Progenitor cell of endocrine pancreas (in vitro differentiated cells): ENCODE measurements around the gene HJV. TPM values are rescaled to one million over a fixed set of nuclear protein-coding genes. Genes with fewer than 3 reads are reported as not detected.

ENCODE experiments used
- DNase-seq: peaks from one replicate; pipeline ENCODE4 v3.0.0; 2021; ENCODE audit warnings: low spot score; ENCODE audit not compliant: unreplicated experiment
- H3K27ac Mint-ChIP-seq: 2 replicates; pipeline ENCODE4 v1.8.0; 2021; ENCODE audit warnings: mild to moderate bottlenecking, moderate library complexity, mixed read lengths
- H3K27me3 Mint-ChIP-seq: 2 replicates; pipeline ENCODE4 v1.8.0; 2021; ENCODE audit warnings: mixed read lengths
- H3K36me3 Mint-ChIP-seq: 2 replicates; pipeline ENCODE4 v1.8.0; 2022; ENCODE audit warnings: mixed read lengths; ENCODE audit not compliant: insufficient read depth
- H3K4me1 Mint-ChIP-seq: 2 replicates; pipeline ENCODE4 v1.8.0; 2021; ENCODE audit warnings: low read depth, mixed read lengths
- H3K4me3 Mint-ChIP-seq: 2 replicates; pipeline ENCODE4 v1.8.0; 2021; ENCODE audit warnings: low read depth, mild to moderate bottlenecking, moderate library complexity, mixed read lengths
- H3K9me3 Mint-ChIP-seq: 2 replicates; pipeline ENCODE4 v1.8.0; 2021; ENCODE audit warnings: low read depth, mixed read lengths
- total RNA-seq: library from RNA; stranded (reverse); gene quantifications from 2 replicates; pipeline ENCODE4 v1.2.1, GENCODE V29; 2021
- TF ChIP-seq, protein P1 (sequence below): fragments of 200-600 bp; sonication (generic); IDR thresholded peaks from one replicate; pipeline ENCODE4 v1.5.0; 2021; ENCODE audit warnings: antibody characterized with exemption, mild to moderate bottlenecking; ENCODE audit not compliant: unreplicated experiment

HJV gene
- total RNA-seq, 1 donor from 2014 or later, result not detected

DNA sequence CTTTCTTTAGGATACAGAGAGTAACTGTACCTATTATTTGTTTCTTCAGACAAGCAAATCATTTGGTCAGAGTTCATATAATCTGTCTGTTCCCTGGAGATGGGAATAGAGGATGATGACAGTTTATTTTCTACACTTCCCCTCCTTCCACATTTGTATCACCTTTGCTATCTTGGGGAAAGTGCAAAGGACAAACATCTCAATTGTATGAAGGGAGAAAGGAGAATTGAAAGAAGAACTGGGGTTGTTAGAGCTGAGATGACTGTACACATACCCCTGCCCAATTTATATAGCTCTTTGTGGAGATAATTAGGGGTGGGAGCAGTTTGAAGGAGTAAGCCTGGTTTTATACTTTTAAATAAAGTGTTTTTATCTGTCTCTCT, 43.1 kb downstream of the HJV start:
- H3K4me3 Mint-ChIP-seq, result no peak overlapping the region
- no peaks in the 10 kb centered on the region for H3K9me3 Mint-ChIP-seq
- H3K4me1 Mint-ChIP-seq, result peaks cover 4% of the 10 kb centered on the region
- TF ChIP-seq, protein P1, sequence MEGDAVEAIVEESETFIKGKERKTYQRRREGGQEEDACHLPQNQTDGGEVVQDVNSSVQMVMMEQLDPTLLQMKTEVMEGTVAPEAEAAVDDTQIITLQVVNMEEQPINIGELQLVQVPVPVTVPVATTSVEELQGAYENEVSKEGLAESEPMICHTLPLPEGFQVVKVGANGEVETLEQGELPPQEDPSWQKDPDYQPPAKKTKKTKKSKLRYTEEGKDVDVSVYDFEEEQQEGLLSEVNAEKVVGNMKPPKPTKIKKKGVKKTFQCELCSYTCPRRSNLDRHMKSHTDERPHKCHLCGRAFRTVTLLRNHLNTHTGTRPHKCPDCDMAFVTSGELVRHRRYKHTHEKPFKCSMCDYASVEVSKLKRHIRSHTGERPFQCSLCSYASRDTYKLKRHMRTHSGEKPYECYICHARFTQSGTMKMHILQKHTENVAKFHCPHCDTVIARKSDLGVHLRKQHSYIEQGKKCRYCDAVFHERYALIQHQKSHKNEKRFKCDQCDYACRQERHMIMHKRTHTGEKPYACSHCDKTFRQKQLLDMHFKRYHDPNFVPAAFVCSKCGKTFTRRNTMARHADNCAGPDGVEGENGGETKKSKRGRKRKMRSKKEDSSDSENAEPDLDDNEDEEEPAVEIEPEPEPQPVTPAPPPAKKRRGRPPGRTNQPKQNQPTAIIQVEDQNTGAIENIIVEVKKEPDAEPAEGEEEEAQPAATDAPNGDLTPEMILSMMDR, result no peak
- H3K36me3 Mint-ChIP-seq, result peaks cover 1% of the 10 kb centered on the region
- DNase-seq, result no peak
- H3K27me3 Mint-ChIP-seq, result no peaks in the 10 kb centered on the region
- no peak overlapping the region for H3K27ac Mint-ChIP-seq

DNA sequence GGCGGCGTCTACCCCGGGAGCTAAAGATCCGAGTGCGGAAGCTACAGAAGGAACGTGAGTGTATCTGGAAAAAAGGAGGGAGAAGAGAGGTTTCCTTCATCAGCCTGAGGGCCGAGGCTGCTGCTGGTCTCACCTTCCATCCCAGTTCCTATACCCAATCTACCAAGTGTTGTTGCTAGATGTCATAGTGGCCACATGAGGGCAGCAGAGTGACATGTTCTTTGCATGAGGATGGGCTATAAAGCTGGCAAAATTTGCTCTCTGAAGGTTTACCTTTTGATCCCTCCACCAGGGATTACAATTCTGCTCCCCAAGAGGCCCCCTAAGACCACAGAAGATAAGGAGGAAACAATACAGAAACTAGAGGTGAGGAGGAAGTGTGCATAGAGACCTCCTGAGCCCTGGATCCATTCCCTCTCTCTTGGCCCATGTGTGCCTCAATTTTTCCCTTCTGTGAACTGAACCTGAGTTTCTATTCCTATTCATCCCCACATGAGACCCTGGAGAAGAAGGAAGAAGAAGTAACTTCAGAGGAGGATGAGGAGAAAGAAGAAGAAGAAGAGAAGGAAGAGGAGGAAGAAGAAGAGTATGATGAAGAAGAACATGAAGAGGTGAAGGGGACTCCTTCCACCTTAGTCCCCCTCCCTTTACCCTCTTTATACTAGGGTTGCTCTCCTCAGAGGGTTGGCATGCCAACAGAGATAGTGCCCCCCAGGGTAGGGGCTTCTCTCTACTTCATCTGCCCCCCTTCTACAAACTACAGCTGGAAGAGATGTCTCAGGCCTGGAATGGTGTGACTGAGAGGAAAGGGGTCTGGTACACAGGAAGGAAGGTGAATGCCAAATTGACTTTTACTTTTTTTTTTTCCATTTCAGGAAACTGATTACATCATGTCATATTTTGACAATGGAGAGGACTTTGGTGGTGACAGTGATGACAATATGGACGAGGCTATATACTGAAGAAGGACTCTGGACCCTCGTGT, 43.8 kb downstream of the HJV start:
- H3K4me3 Mint-ChIP-seq, result no peak overlapping the region
- H3K27ac Mint-ChIP-seq, result peak overlapping the region; percentile 5
- TF ChIP-seq, protein P1, result peak; percentile 82
- peaks cover 4% of the 10 kb centered on the region for H3K4me1 Mint-ChIP-seq
- no peaks in the 10 kb centered on the region for H3K9me3 Mint-ChIP-seq
- peaks cover 1% of the 10 kb centered on the region for H3K36me3 Mint-ChIP-seq
- peak; percentile 19 for DNase-seq
- H3K27me3 Mint-ChIP-seq, result no peaks in the 10 kb centered on the region

DNA sequence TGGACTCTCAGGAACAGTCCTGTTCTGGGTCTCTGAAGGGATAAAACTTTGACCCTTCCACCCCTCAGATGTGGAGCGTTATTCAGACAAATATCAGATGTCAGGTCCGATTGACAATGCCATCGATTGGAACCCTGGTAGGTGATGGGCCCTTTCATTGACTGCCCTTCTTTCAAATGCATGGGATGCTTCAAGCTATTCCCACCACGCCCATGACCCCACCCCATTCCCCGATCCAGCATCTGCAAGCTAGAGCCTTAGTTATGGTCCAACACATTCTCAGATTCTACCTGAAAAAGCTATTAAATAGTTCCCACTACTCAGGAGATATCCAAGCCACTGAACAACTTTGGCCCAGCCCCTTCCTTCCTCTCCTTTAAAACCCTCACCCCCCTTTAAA, 44.5 kb downstream of the HJV start:
- Mint-ChIP-seq H3K9me3 (no peaks in the 10 kb centered on the region), H3K4me1 (peaks cover 4% of the 10 kb centered on the region), H3K36me3 (peaks cover 1% of the 10 kb centered on the region), H3K4me3 (no peak overlapping the region), H3K27ac (no peak overlapping the region), H3K27me3 (no peaks in the 10 kb centered on the region)
- DNase-seq, result no peak
- TF ChIP-seq, protein P1, result no peak

DNA sequence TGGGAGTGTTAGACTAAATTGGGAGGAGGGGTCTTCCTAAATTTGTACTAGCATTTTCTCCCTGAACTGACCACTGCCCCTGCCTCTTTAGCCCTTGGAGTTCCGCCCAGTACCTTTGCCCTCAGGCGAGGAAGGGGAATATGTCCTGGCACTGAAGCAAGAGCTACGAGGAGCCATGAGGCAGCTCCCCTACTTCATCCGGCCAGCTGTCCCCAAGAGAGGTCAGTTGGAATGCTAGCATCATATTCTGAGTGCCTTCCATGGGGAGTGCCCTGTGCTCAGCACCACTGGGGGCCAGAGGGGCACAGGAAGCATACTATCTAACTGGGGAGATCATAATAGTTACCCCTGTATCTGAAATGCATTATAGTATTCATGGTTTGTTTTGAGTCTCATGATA, 46.3 kb downstream of the HJV start:
- Mint-ChIP-seq H3K4me3 (no peak overlapping the region), H3K36me3 (peaks cover 1% of the 10 kb centered on the region), H3K27ac (no peak overlapping the region), H3K9me3 (no peaks in the 10 kb centered on the region), H3K27me3 (no peaks in the 10 kb centered on the region), H3K4me1 (peaks cover 4% of the 10 kb centered on the region)
- DNase-seq, result no peak
- TF ChIP-seq, protein P1, result no peak

DNA sequence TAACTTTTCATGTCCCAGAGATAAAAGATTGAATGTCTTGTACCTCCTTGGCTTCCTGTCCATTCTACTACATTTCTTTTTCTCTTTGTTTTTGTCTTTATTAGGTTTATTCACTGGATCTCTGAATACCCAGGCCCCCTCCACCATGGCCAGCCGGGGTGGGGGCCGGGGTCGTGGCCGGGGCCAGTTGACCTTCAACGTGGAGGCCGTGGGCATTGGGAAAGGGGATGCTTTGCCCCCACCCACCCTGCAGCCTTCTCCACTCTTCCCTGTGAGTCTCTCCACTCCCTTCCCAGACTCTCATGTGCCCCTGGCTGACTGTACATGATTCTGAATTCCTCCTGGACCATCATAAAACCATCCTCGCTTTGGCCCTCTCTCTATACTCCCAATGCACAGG, 46.8 kb downstream of the HJV start:
- Mint-ChIP-seq H3K4me3 (no peak overlapping the region), H3K36me3 (peaks cover 1% of the 10 kb centered on the region), H3K4me1 (peaks cover 4% of the 10 kb centered on the region), H3K9me3 (no peaks in the 10 kb centered on the region), H3K27me3 (no peaks in the 10 kb centered on the region), H3K27ac (no peak overlapping the region)
- DNase-seq, result no peak
- TF ChIP-seq, protein P1, result no peak
